Neural cell (in vitro differentiated cells): ENCODE results near the gene DTNBP1. TPM values are rescaled to one million over a fixed set of nuclear protein-coding genes. Genes with fewer than 3 reads are reported as not detected.

Experiments used
- H2AFZ ChIP-seq: fragments of 200-600, 300-800 bp; sonication (generic), shearing (Covaris generic); 2 replicates; pipeline ENCODE4 v1.6.0; 2014; ENCODE audit warnings: low read depth, mild to moderate bottlenecking, antibody characterized with exemption, low read length, moderate library complexity
- H3F3A ChIP-seq: fragments of 200-600 bp; shearing (Covaris generic); 2 replicates; pipeline ENCODE4 v1.6.1; 2016; ENCODE audit warnings: mild to moderate bottlenecking, moderate library complexity, mixed read lengths, antibody characterized with exemption, low read length; ENCODE audit not compliant: insufficient read depth, poor library complexity, severe bottlenecking
- H3K27ac ChIP-seq: fragments of 200-600, 300-800 bp; sonication (generic), shearing (Covaris generic); 2 replicates; pipeline ENCODE4 v1.5.1; 2014; ENCODE audit warnings: mild to moderate bottlenecking, low read length, moderate library complexity
- H3K27me3 ChIP-seq: fragments of 300-800, 200-600 bp; sonication (generic), shearing (Covaris generic); 2 replicates; pipeline ENCODE4 v1.6.0; 2014; ENCODE audit warnings: mild to moderate bottlenecking, low read depth, low read length, moderate library complexity; ENCODE audit not compliant: insufficient read depth
- H3K36me3 ChIP-seq: fragments of 300-800, 200-600 bp; sonication (generic), shearing (Covaris generic); 2 replicates; pipeline ENCODE4 v1.5.1; 2014; ENCODE audit warnings: mild to moderate bottlenecking, antibody characterized with exemption, low read length, moderate library complexity; ENCODE audit not compliant: insufficient read depth
- H3K4me2 ChIP-seq: fragments of 300-800, 200-600 bp; sonication (generic), shearing (Covaris generic); 2 replicates; pipeline ENCODE4 v1.6.0; 2014; ENCODE audit warnings: mild to moderate bottlenecking, low read length
- H3K4me3 ChIP-seq: fragments of 300-800, 200-600 bp; sonication (generic), shearing (Covaris generic); 2 replicates; pipeline ENCODE4 v1.5.1; 2014; ENCODE audit warnings: mild to moderate bottlenecking, low read length, moderate library complexity
- H3K79me2 ChIP-seq: fragments of 200-600 bp; shearing (Covaris generic); replicated peaks from 2 replicates; pipeline ENCODE4 v1.6.0; 2014; ENCODE audit warnings: mild to moderate bottlenecking, low read length, moderate library complexity; ENCODE audit not compliant: insufficient read depth
- H3K9ac ChIP-seq: fragments of 300-800, 200-600 bp; sonication (generic), shearing (Covaris generic); 2 replicates; pipeline ENCODE4 v1.6.1; 2016; ENCODE audit warnings: mild to moderate bottlenecking, low read length, mixed read lengths
- H3K9me2 ChIP-seq: fragments of 200-600 bp; shearing (Covaris generic); 2 replicates; pipeline ENCODE4 v1.6.1; 2016; ENCODE audit warnings: mild to moderate bottlenecking, low read length, mixed read lengths; ENCODE audit not compliant: insufficient read depth
- H3K9me3 ChIP-seq: fragments of 200-600, 300-800 bp; sonication (generic), shearing (Covaris generic); 2 replicates; pipeline ENCODE4 v1.6.1; 2016; ENCODE audit warnings: mild to moderate bottlenecking, mixed run types, low read length, moderate library complexity, mixed read lengths
- H4K20me1 ChIP-seq: fragments of 200-600 bp; shearing (Covaris generic); 2 replicates; pipeline ENCODE4 v1.6.1; 2016; ENCODE audit warnings: mild to moderate bottlenecking, mixed run types; ENCODE audit not compliant: insufficient read depth
- CTCF ChIP-seq: fragments of 450-650 bp; IDR thresholded peaks from 2 replicates; pipeline ENCODE4 v1.5.1; 2014; ENCODE audit warnings: antibody characterized with exemption, mild to moderate bottlenecking, moderate library complexity; ENCODE audit not compliant: poor library complexity, severe bottlenecking
- EP300 ChIP-seq: fragments of 450-650 bp; conservative IDR thresholded peaks from 2 replicates; pipeline ENCODE4 v1.6.1; 2014; ENCODE audit warnings: antibody characterized with exemption, mild to moderate bottlenecking, moderate library complexity; ENCODE audit not compliant: poor library complexity, severe bottlenecking
- EZH2 ChIP-seq: fragments of 200-600, 300-800 bp; shearing (Covaris generic), sonication (generic); IDR thresholded peaks from 2 replicates; pipeline ENCODE4 v1.6.1; 2014; ENCODE audit warnings: antibody characterized with exemption, low read length, borderline replicate concordance, mild to moderate bottlenecking; ENCODE audit not compliant: insufficient read depth, poor library complexity, severe bottlenecking
- MXI1 ChIP-seq: fragments of 450-650 bp; conservative IDR thresholded peaks from 2 replicates; pipeline ENCODE4 v1.6.1; 2014; ENCODE audit warnings: antibody characterized with exemption, mild to moderate bottlenecking; ENCODE audit not compliant: poor library complexity, severe bottlenecking
- POLR2AphosphoS5 ChIP-seq: IDR thresholded peaks from 2 replicates; pipeline ENCODE4 v1.6.1; 2012
- RAD21 ChIP-seq: fragments of 450-650 bp; conservative IDR thresholded peaks from 2 replicates; pipeline ENCODE4 v1.6.1; 2014; ENCODE audit warnings: antibody characterized with exemption, mild to moderate bottlenecking, moderate library complexity
- REST ChIP-seq: IDR thresholded peaks from 2 replicates; pipeline ENCODE4 v1.6.1; 2012; ENCODE audit warnings: borderline replicate concordance
- SMC3 ChIP-seq: fragments of 450-650 bp; conservative IDR thresholded peaks from 2 replicates; pipeline ENCODE4 v1.6.1; 2014; ENCODE audit warnings: antibody characterized with exemption, mild to moderate bottlenecking, moderate library complexity; ENCODE audit not compliant: poor library complexity
- TAF1 ChIP-seq: IDR thresholded peaks from 2 replicates; pipeline ENCODE4 v1.6.1; 2012; ENCODE audit warnings: low read depth
- polyA plus RNA-seq: library from polyadenylated mRNA; depleted of rRNA; stranded (reverse); fragments of >200 nt; gene quantifications from 2 replicates; pipeline ENCODE4 v1.2.3, GENCODE V29; 2014

The DTNBP1 gene
- polyA plus RNA-seq, 1 donor from 2014 or later = 22.6 TPM

GRCh38 chr6:15573384-15573783 lies 89.4 kb downstream of the DTNBP1 start:
- Histone ChIP-seq H3K27me3 (no peaks in the 10 kb centered on the region), H3K79me2 (no peaks in the 10 kb centered on the region), H3K27ac (no peak overlapping the region), H3K4me3 (no peak overlapping the region), H3K4me2 (no peak overlapping the region), H3K36me3 (no peaks in the 10 kb centered on the region), H2AFZ (no peak overlapping the region), H3K9ac (no peak overlapping the region), H3F3A (no peaks in the 10 kb centered on the region), H4K20me1 (no peaks in the 10 kb centered on the region), H3K9me2 (no peaks in the 10 kb centered on the region), H3K9me3 (no peaks in the 10 kb centered on the region)
- no peak for TF ChIP-seq MXI1
- TF ChIP-seq EP300 = no peak
- TF ChIP-seq REST = no peak
- TF ChIP-seq CTCF = no peak
- no peak for TF ChIP-seq SMC3
- TF ChIP-seq TAF1 = no peak

GRCh38 chr6:15572296-15573016 lies 90.4 kb downstream of the DTNBP1 start:
- no peak overlapping the region for H2AFZ ChIP-seq
- H3K27me3 ChIP-seq = no peaks in the 10 kb centered on the region
- H3K9me3 ChIP-seq = no peaks in the 10 kb centered on the region
- no peak overlapping the region for H3K27ac ChIP-seq
- no peak overlapping the region for H3K9ac ChIP-seq
- no peaks in the 10 kb centered on the region for H3K36me3 ChIP-seq
- no peak overlapping the region for H3K4me2 ChIP-seq
- TF ChIP-seq CTCF = no peak
- TF ChIP-seq POLR2AphosphoS5 = no peak
- TF ChIP-seq EP300 = no peak
- TF ChIP-seq TAF1 = no peak
- no peak for TF ChIP-seq MXI1
- TF ChIP-seq SMC3 = no peak
- TF ChIP-seq RAD21 = no peak
- no peak for TF ChIP-seq EZH2
- no peak for TF ChIP-seq REST
- no peaks in the 10 kb centered on the region for H3K9me2 ChIP-seq
- no peaks in the 10 kb centered on the region for H3K79me2 ChIP-seq
- no peaks in the 10 kb centered on the region for H4K20me1 ChIP-seq
- no peak overlapping the region for H3K4me3 ChIP-seq
- H3F3A ChIP-seq = no peaks in the 10 kb centered on the region
